Measurements from ENCODE around the gene SDC3.
"Not testable (repeated sequence)": the region's sequence is repeated elsewhere in the genome, so short reads cannot be mapped to it uniquely, and the experiment has no call there.

- TF ChIP-seq CTCF, EP300, POLR2AphosphoS5 (IDR thresholded peaks at IDR 0.05): not testable (repeated sequence)
Measured at GRCh38 chr1:30949487-30949838, 40.9 kb upstream of the SDC3 start.

All from sigmoid colon (tissue), 4 donors.